HEK293 (cell line): ENCODE measurements around the gene C12orf56.

ENCODE experiments used
- CTCF ChIA-PET: fragments of 350-600 bp; formaldehyde crosslinking; extraction: SDS; loops from one replicate; lab custom pipeline; 2021; ENCODE audit warnings: antibody characterized with exemption; lab: Yijun Ruan, JAX
- POLR2A ChIA-PET: fragments of 300-600 bp; formaldehyde crosslinking; extraction: SDS; loops from one replicate; lab custom pipeline; 2020; ENCODE audit warnings: antibody characterized with exemption, inconsistent platforms; lab: Yijun Ruan, JAX
- H3K27ac ChIP-seq: fragments of 200-500 bp; sonication (Bioruptor generic); 2 replicates; pipeline ENCODE4 v1.5.1; 2014; ENCODE audit warnings: low read depth, low read length, control low read depth, inconsistent platforms; ENCODE audit errors: extremely low read depth
- H3K36me3 ChIP-seq, 2 experiments: fragments of 200-500 bp in 1 of 2; sonication (Bioruptor generic) in 1 of 2; 1 replicate in 1 of 2; 2 replicates in 1 of 2; pipeline ENCODE4 v1.5.1; 2014 to 2017; ENCODE audit warnings: inconsistent platforms in 2 of 2, low read length in 2 of 2; ENCODE audit not compliant: control insufficient read depth in 2 of 2, insufficient read depth in 1 of 2
- H3K4me1 ChIP-seq: fragments of 200-500 bp; sonication (Bioruptor generic); 2 replicates; pipeline ENCODE4 v1.5.1; 2014; ENCODE audit warnings: mild to moderate bottlenecking, low read length, inconsistent platforms; ENCODE audit not compliant: control insufficient read depth, insufficient read depth
- H3K4me3 ChIP-seq: 2 replicates; pipeline ENCODE4 v1.5.1; 2011; ENCODE audit warnings: low read depth, mild to moderate bottlenecking, control low read depth, low read length, moderate library complexity
- H3K9me3 ChIP-seq: fragments of 200-500 bp; sonication (Bioruptor generic); 2 replicates; pipeline ENCODE4 v1.5.1; 2014; ENCODE audit warnings: low read depth, low read length, inconsistent platforms; ENCODE audit not compliant: control insufficient read depth, insufficient read depth
- GLI2 ChIP-seq: fragments of 450-650 bp; formaldehyde crosslinking; IDR thresholded peaks from 2 replicates; pipeline ENCODE4; 2017; ENCODE audit warnings: missing biosample characterization, missing genetic modification characterization, low read depth, borderline replicate concordance
- HOXD13 ChIP-seq: sonication (generic); formaldehyde crosslinking; IDR thresholded peaks from 2 replicates; pipeline ENCODE4 v1.8.0; 2022; ENCODE audit warnings: missing genetic modification reagents, borderline replicate concordance
- KLF16 ChIP-seq: fragments of 450-650 bp; formaldehyde crosslinking; IDR thresholded peaks from 2 replicates; pipeline ENCODE4 v1.5.1; 2017; ENCODE audit warnings: missing biosample characterization, missing genetic modification characterization
- MZF1 ChIP-seq: fragments of 450-650 bp; formaldehyde crosslinking; IDR thresholded peaks from 2 replicates; pipeline ENCODE4 v1.5.1; 2017; ENCODE audit warnings: missing biosample characterization, missing genetic modification characterization, borderline replicate concordance
- TCF7L2 ChIP-seq: IDR thresholded peaks from 2 replicates; pipeline ENCODE4 v1.6.1; 2011; ENCODE audit warnings: low read depth, mild to moderate bottlenecking, inconsistent platforms, low read length, moderate library complexity, borderline replicate concordance
- ZBTB10 ChIP-seq: fragments of 450-650 bp; formaldehyde crosslinking; IDR thresholded peaks from 2 replicates; pipeline ENCODE4 v1.5.1; 2016; ENCODE audit warnings: missing biosample characterization, missing genetic modification characterization
- ZBTB48 ChIP-seq: fragments of 450-650 bp; formaldehyde crosslinking; IDR thresholded peaks from 2 replicates; pipeline ENCODE4 v1.5.1; 2016; ENCODE audit warnings: missing biosample characterization, missing genetic modification characterization
- ZFHX2 ChIP-seq: fragments of 450-650 bp; formaldehyde crosslinking; conservative IDR thresholded peaks from 2 replicates; pipeline ENCODE4 v1.5.1; 2016; ENCODE audit warnings: missing biosample characterization, missing genetic modification characterization
- ZFP37 ChIP-seq: fragments of 450-650 bp; formaldehyde crosslinking; IDR thresholded peaks from 2 replicates; pipeline ENCODE4 v1.5.1; 2016; ENCODE audit warnings: missing biosample characterization, missing genetic modification characterization
- ZFP69B ChIP-seq: fragments of 450-650 bp; formaldehyde crosslinking; IDR thresholded peaks from 2 replicates; pipeline ENCODE4 v1.5.1; 2016; ENCODE audit warnings: missing biosample characterization, missing genetic modification characterization
- ZNF112 ChIP-seq: fragments of 450-650 bp; formaldehyde crosslinking; IDR thresholded peaks from 2 replicates; pipeline ENCODE4 v1.5.0; 2017; ENCODE audit warnings: missing biosample characterization, missing genetic modification characterization
- ZNF114 ChIP-seq: fragments of 450-650 bp; formaldehyde crosslinking; IDR thresholded peaks from 2 replicates; pipeline ENCODE4 v1.5.0; 2017; ENCODE audit warnings: missing biosample characterization, missing genetic modification characterization
- ZNF121 ChIP-seq: fragments of 450-650 bp; formaldehyde crosslinking; IDR thresholded peaks from 2 replicates; pipeline ENCODE4 v1.5.1; 2016; ENCODE audit warnings: missing biosample characterization, missing genetic modification characterization
- ZNF133 ChIP-seq: fragments of 450-650 bp; formaldehyde crosslinking; IDR thresholded peaks from 2 replicates; pipeline ENCODE4 v1.5.1; 2016; ENCODE audit warnings: missing biosample characterization, missing genetic modification characterization
- ZNF146 ChIP-seq: fragments of 450-650 bp; formaldehyde crosslinking; IDR thresholded peaks from 2 replicates; pipeline ENCODE4 v1.5.1; 2016; ENCODE audit warnings: missing biosample characterization, missing genetic modification characterization
- ZNF24 ChIP-seq: fragments of 450-650 bp; formaldehyde crosslinking; IDR thresholded peaks from 2 replicates; pipeline ENCODE4 v1.5.1; 2016; ENCODE audit warnings: missing biosample characterization, missing genetic modification characterization
- ZNF37A ChIP-seq: fragments of 450-650 bp; IDR thresholded peaks from 2 replicates; pipeline ENCODE4 v1.5.1; 2018; ENCODE audit warnings: missing biosample characterization, missing genetic modification characterization
- ZNF514 ChIP-seq: fragments of 450-650 bp; formaldehyde crosslinking; IDR thresholded peaks from 2 replicates; pipeline ENCODE4 v1.5.1; 2016; ENCODE audit warnings: missing biosample characterization, missing genetic modification characterization
- ZNF544 ChIP-seq: fragments of 450-650 bp; formaldehyde crosslinking; IDR thresholded peaks from 2 replicates; pipeline ENCODE4 v1.5.0; 2017; ENCODE audit warnings: missing biosample characterization, missing genetic modification characterization
- ZNF560 ChIP-seq: fragments of 450-650 bp; formaldehyde crosslinking; IDR thresholded peaks from 2 replicates; pipeline ENCODE4 v1.5.1; 2017; ENCODE audit warnings: missing biosample characterization, missing genetic modification characterization, borderline replicate concordance
- ZNF600 ChIP-seq: fragments of 450-650 bp; formaldehyde crosslinking; IDR thresholded peaks from 2 replicates; pipeline ENCODE4 v1.5.1; 2016; ENCODE audit warnings: missing biosample characterization, missing genetic modification characterization
- ZNF623 ChIP-seq: fragments of 450-650 bp; formaldehyde crosslinking; IDR thresholded peaks from 2 replicates; pipeline ENCODE4 v1.5.1; 2016; ENCODE audit warnings: missing biosample characterization, missing genetic modification characterization
- ZNF785 ChIP-seq: fragments of 450-650 bp; formaldehyde crosslinking; IDR thresholded peaks from 2 replicates; pipeline ENCODE4 v1.5.1; 2016; ENCODE audit warnings: missing biosample characterization, missing genetic modification characterization
- ZSCAN23 ChIP-seq: fragments of 450-650 bp; formaldehyde crosslinking; IDR thresholded peaks from 2 replicates; pipeline ENCODE4 v1.5.1; 2016; ENCODE audit warnings: missing biosample characterization, missing genetic modification characterization

Gene C12orf56

GRCh38 chr12:64268409-64268808 lies 122.1 kb downstream of the C12orf56 start:
- H3K4me1 ChIP-seq = no peaks in the 10 kb centered on the region
- no peak overlapping the region for H3K4me3 ChIP-seq
- ChIA-PET POLR2A (no interaction called here), CTCF (no interaction called here)
- no peaks in the 10 kb centered on the region for H3K36me3 ChIP-seq
- TF ChIP-seq ZNF600 (tag by site-specific recombination) (no peak), ZFP69B (tag by site-specific recombination) (no peak), ZNF785 (no peak), ZBTB10 (tag by site-specific recombination) (no peak), GLI2 (tag by site-specific recombination) (no peak), ZNF114 (tag by site-specific recombination) (no peak), ZNF112 (tag by site-specific recombination) (no peak), ZNF514 (tag by site-specific recombination) (no peak), ZNF560 (tag by site-specific recombination) (no peak)
- no peak overlapping the region for H3K27ac ChIP-seq
- no peaks in the 10 kb centered on the region for H3K9me3 ChIP-seq

GRCh38 chr12:64265839-64266238 lies 124.7 kb downstream of the C12orf56 start:
- ChIA-PET CTCF (interaction anchor here (0.6 to 1.1 kb wide), 3 partner anchors 8 to 503 kb away, joined by 3 read pairs; no protein-coding TSS in a partner anchor), POLR2A (no interaction called here)
- H3K4me3 ChIP-seq = no peak overlapping the region
- H3K4me1 ChIP-seq = no peaks in the 10 kb centered on the region
- no peaks in the 10 kb centered on the region for H3K9me3 ChIP-seq
- H3K27ac ChIP-seq = no peak overlapping the region
- no peaks in the 10 kb centered on the region for H3K36me3 ChIP-seq
- no peak for TF ChIP-seq TCF7L2
- no peak for TF ChIP-seq ZNF544 (tag by site-specific recombination)
- no peak for TF ChIP-seq KLF16 (tag by site-specific recombination)
- no peak for TF ChIP-seq ZBTB48
- TF ChIP-seq ZFHX2 = no peak
- no peak for TF ChIP-seq ZFP37 (tag by site-specific recombination)
- TF ChIP-seq HOXD13 (CRISPR knock-in tag) = no peak
- no peak for TF ChIP-seq ZNF133 (tag by site-specific recombination)

GRCh38 chr12:64261813-64262212 lies 128.7 kb downstream of the C12orf56 start:
- Histone ChIP-seq H3K36me3 (no peaks in the 10 kb centered on the region), H3K27ac (no peak overlapping the region), H3K4me1 (no peaks in the 10 kb centered on the region), H3K4me3 (no peak overlapping the region), H3K9me3 (no peaks in the 10 kb centered on the region)
- ChIA-PET POLR2A (interaction anchor here (1.5 kb wide), 1 partner anchor 142 kb away, joined by 3 read pairs; the partner anchor contains the start of gene XPOT), CTCF (interaction anchor here (1.1 kb wide), 1 partner anchor 418 kb away, joined by 5 read pairs; the partner anchor contains the start of gene SRGAP1)
- TF ChIP-seq ZNF623 (tag by site-specific recombination) = no peak
- TF ChIP-seq ZNF37A (tag by site-specific recombination) = no peak
- no peak for TF ChIP-seq ZNF146 (tag by site-specific recombination)
- no peak for TF ChIP-seq ZSCAN23 (tag by site-specific recombination)
- TF ChIP-seq MZF1 = no peak
- peak; percentile 71 for TF ChIP-seq ZNF121
- TF ChIP-seq ZNF24 = no peak
